ENCODE results near the gene SMIM12. TPM values are rescaled to one million over a fixed set of nuclear protein-coding genes. Genes with fewer than 3 reads are reported as not detected.

SMIM12 gene
- total and polyA plus RNA-seq, 2 of the 8 experiments (the other 6 are each of a cell fraction or from before 2014, with no cell fraction given): 40.9 to 49.2 TPM

- TF ChIP-seq E2F6 (IDR thresholded peaks at IDR 0.05): 0 out of 2 replicates have a peak, but pooled peaks have one; percentile 41
- no peak for TF ChIP-seq TEAD4 (IDR thresholded peaks at IDR 0.05; ENCODE audit: low read depth, low read length)
- 0 out of 2 replicates have a peak, but pooled peaks have one; percentile 33 for TF ChIP-seq ATF2 (IDR thresholded peaks at IDR 0.05; ENCODE audit: low read length)
- no peak for TF ChIP-seq CBX5 (IDR thresholded peaks at IDR 0.05; ENCODE audit: low read depth, low read length)
- TF ChIP-seq POLR2A (IDR thresholded peaks at IDR 0.05; ENCODE audit: control extremely low read depth in 1 of 2, low read depth in 2 of 2, low read length in 2 of 2): peak in 1 of 2 experiments; percentile 63; a peak in 2 of 3 replicates
- peak; percentile 21; the same call in 1 of the 2 replicates for TF ChIP-seq POLR2AphosphoS5 (IDR thresholded peaks at IDR 0.05; ENCODE audit: low read depth, low read length)
- TF ChIP-seq RBBP5 (IDR thresholded peaks at IDR 0.05; ENCODE audit: borderline replicate concordance, low read depth, low read length): peak; percentile 91; the same call in 1 of the 2 replicates
- TF ChIP-seq ASH2L (IDR thresholded peaks at IDR 0.05; ENCODE audit: low read length): peak; percentile 66
- no peak for TF ChIP-seq CEBPB (IDR thresholded peaks at IDR 0.05; ENCODE audit: low read depth, low read length)
Measured at GRCh38 chr1:34885405-34886247, 26.1 kb upstream of the SMIM12 start (continued).
